Measurements from ENCODE around the gene MTUS2.

MTUS2 gene

DNA sequence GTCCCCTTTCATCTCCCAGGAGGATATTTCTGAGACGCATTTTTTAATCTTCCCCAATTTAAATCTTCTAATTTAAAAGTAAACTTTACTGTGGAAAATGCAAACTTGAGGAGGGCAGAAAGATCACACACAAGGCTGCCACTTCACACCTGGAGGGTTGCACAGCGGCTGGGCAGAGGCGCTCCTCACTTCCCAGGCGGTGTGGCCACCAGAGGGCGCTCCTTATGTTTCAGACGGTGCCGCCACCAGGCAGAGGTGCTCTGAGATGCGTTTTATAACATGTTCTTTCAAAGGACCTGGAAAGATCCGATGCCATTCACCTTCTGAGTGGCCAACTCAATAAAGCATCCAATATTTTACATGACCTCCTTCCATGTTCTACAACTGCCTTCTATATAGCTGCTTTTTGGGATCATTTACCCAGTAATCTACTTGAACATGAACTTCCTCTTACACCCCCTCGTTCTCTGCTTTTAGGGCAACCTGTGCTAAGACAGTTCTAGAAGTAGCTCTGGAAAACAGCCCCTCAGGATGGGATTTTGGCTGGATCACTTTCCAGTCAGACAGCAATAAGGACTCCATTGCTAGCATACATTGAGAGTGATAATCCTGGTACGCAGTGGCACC, 14.8 kb upstream of the MTUS2 start:
- TF ChIP-seq, protein P1, sequence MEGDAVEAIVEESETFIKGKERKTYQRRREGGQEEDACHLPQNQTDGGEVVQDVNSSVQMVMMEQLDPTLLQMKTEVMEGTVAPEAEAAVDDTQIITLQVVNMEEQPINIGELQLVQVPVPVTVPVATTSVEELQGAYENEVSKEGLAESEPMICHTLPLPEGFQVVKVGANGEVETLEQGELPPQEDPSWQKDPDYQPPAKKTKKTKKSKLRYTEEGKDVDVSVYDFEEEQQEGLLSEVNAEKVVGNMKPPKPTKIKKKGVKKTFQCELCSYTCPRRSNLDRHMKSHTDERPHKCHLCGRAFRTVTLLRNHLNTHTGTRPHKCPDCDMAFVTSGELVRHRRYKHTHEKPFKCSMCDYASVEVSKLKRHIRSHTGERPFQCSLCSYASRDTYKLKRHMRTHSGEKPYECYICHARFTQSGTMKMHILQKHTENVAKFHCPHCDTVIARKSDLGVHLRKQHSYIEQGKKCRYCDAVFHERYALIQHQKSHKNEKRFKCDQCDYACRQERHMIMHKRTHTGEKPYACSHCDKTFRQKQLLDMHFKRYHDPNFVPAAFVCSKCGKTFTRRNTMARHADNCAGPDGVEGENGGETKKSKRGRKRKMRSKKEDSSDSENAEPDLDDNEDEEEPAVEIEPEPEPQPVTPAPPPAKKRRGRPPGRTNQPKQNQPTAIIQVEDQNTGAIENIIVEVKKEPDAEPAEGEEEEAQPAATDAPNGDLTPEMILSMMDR (IDR thresholded peaks at IDR 0.05) = peak; percentile 44
- peak; percentile 62 for DNase-seq
- Mint-ChIP-seq H3K36me3 (ENCODE audit: low read depth) (no peaks in the 10 kb centered on the region), H3K9me3 (peaks cover 61% of the 10 kb centered on the region), H3K27ac (no peak overlapping the region), H3K4me1 (no peaks in the 10 kb centered on the region), H3K4me3 (no peak overlapping the region), H3K27me3 (ENCODE audit: low read depth, poor library complexity) (peaks cover 4% of the 10 kb centered on the region)

DNA sequence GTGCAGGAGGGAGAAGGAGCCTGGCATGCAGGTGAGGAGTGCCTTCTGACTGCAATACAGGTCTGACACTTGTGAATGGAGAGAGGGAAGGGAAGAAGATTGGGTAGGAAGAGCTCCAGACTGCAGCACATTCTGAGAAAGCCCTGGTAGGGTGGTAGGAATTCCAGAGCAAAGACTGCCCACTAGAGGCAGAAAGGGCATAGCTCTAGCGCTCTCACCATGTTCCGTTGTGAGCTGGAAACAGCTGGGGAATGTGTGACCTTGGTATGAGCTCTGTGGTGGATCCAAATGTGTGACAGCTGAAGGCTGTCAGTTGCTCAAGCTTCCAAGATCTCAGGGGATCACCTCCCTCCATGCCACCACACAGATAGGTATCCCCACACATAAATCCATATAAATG, 2.9 kb upstream of the MTUS2 start:
- Mint-ChIP-seq H3K27ac (no peak overlapping the region), H3K4me3 (peak overlapping the region; percentile 42), H3K4me1 (no peaks in the 10 kb centered on the region), H3K9me3 (peaks cover 8% of the 10 kb centered on the region), H3K36me3 (ENCODE audit: low read depth) (no peaks in the 10 kb centered on the region), H3K27me3 (ENCODE audit: low read depth, poor library complexity) (peaks cover 69% of the 10 kb centered on the region)
- TF ChIP-seq, protein P1 (IDR thresholded peaks at IDR 0.05) = no peak
- DNase-seq = no peak

DNA sequence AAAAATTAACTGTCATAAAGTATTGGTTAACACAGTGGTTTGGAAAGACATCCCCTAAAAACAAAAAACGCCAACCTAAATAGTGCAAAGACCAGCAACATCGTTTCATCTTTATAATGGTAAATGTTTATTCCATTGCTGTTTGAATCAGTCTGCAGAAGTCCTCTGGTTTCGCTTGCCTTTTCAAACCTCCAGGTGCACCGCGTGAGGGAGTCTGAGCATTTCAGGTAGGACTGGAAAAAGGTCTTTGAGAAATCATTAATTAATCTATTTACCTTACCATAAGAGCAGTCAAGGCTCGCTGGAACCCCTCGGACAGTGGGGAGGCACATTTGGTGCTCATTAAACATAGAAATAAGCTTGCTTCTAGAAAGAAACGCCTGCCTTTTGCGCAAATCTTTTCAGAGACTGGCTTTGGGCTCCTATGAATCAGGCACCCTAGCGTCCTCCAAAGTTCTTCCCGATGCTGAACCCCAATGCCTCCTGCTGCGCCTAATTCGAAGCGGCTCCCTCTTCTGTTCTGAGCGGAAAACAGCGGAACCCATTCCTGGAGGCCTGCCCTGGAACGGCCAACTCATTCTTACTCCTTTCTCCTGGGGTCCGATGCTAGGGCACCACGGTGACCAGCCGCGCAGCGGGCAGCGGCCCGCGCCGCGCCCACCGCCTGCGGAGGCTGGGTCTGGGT, 951 bp upstream of the MTUS2 start:
- Mint-ChIP-seq H3K9me3 (peaks cover 13% of the 10 kb centered on the region), H3K4me1 (no peaks in the 10 kb centered on the region), H3K27ac (no peak overlapping the region), H3K27me3 (ENCODE audit: low read depth, poor library complexity) (peaks cover 85% of the 10 kb centered on the region), H3K4me3 (peak overlapping the region; percentile 74), H3K36me3 (ENCODE audit: low read depth) (no peaks in the 10 kb centered on the region)
- DNase-seq = no peak
- TF ChIP-seq, protein P1 (IDR thresholded peaks at IDR 0.05) = no peak

DNA sequence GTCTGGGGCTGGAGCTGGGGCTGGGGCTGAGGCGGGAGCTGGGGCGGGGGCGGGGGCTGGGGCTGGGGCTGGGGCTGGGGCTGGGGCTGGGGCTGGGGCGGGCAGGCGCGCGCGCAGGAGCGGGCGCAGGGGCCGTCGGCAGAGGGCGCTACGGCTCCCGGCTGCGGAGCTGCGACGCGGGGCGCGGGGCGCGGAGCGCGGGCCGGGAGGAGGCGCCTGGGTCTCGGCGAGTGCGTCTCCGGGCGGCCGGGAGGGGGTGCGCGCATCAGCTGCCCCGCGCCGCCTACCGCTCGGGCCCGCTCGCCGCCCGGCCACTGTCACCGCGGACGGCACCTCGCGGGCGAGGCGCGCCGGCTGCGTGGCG, 422 bp upstream of the MTUS2 start:
- TF ChIP-seq, protein P1 (IDR thresholded peaks at IDR 0.05) = no peak
- Mint-ChIP-seq H3K4me1 (no peaks in the 10 kb centered on the region), H3K27ac (no peak overlapping the region), H3K4me3 (peak overlapping the region; percentile 74), H3K36me3 (ENCODE audit: low read depth) (no peaks in the 10 kb centered on the region), H3K9me3 (peaks cover 13% of the 10 kb centered on the region), H3K27me3 (ENCODE audit: low read depth, poor library complexity) (peaks cover 90% of the 10 kb centered on the region)
- DNase-seq = peak; percentile 89

DNA sequence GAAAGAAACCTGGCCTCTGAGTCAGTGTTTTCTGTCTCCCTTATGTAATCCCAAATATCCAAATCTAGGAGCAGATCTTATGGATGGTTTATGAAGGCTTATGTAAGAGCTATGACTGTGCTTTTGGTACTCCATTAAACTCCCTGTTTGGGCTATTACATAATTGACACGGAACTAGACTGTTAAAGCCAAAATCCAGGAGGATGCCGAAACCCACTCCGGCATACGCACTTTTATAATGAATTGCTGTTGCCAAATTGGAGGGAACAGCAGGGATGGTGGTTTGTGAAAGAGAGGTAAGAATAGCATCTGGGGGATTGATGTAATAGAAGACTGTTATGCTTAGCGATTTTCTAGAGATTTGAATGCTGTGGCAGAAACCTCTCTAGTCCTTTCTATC, 2.0 kb downstream of the MTUS2 start:
- peaks cover 74% of the 10 kb centered on the region for H3K27me3 Mint-ChIP-seq (ENCODE audit: low read depth, poor library complexity)
- no peak for DNase-seq
- H3K4me3 Mint-ChIP-seq = no peak overlapping the region
- H3K9me3 Mint-ChIP-seq = peaks cover 19% of the 10 kb centered on the region
- TF ChIP-seq, protein P1 (IDR thresholded peaks at IDR 0.05) = no peak
- H3K4me1 Mint-ChIP-seq = no peaks in the 10 kb centered on the region
- H3K27ac Mint-ChIP-seq = no peak overlapping the region
- no peaks in the 10 kb centered on the region for H3K36me3 Mint-ChIP-seq (ENCODE audit: low read depth)

DNA sequence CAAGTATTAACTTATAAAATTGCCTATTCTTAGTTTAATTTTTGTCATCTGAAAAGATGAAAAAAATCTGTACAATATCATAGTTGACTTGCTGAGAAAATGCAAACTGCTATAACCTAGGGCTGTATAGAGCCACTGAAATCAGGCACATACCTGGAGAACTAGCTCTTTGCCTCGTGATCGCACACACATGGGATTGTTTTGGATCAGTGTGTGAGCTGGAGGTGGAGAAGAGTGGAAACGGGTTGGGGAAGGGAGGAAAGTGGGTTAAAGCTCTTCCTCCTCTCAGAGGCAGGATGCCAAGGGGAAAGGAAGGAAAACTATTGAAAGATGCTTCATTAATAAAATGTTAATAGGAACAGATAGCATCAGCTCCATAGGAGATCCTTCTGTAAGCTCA, 2.7 kb downstream of the MTUS2 start:
- peaks cover 20% of the 10 kb centered on the region for H3K9me3 Mint-ChIP-seq
- DNase-seq = no peak
- TF ChIP-seq, protein P1 (IDR thresholded peaks at IDR 0.05) = no peak
- no peak overlapping the region for H3K4me3 Mint-ChIP-seq
- no peak overlapping the region for H3K27ac Mint-ChIP-seq
- no peaks in the 10 kb centered on the region for H3K4me1 Mint-ChIP-seq
- H3K27me3 Mint-ChIP-seq (ENCODE audit: low read depth, poor library complexity) = peaks cover 67% of the 10 kb centered on the region
- H3K36me3 Mint-ChIP-seq (ENCODE audit: low read depth) = no peaks in the 10 kb centered on the region
